SK-N-SH treated with all-trans-retinoic acid at 6 μM for 48 hours (cell line): ENCODE results near the gene LRGUK.

ENCODE experiments used
- ATAC-seq: fragments of 200-7000 bp; cut with Tn5 transposase; 3 replicates; pipeline ENCODE4 v1.9.1; 2020; ENCODE audit warnings: mild to moderate bottlenecking, moderate library complexity
- ARNTL ChIP-seq: fragments of 450-650 bp; formaldehyde crosslinking; IDR thresholded peaks from 2 replicates; pipeline ENCODE4 v1.5.0; 2020; ENCODE audit warnings: low read depth, mild to moderate bottlenecking, moderate library complexity, borderline replicate concordance
- BACH2 ChIP-seq: fragments of 250-450 bp; sonication (Bioruptor Pico); IDR thresholded peaks from 2 replicates; pipeline ENCODE4 v1.9.0; 2021; ENCODE audit warnings: mild to moderate bottlenecking, borderline replicate concordance
- CSRNP3 ChIP-seq: fragments of 250-450 bp; sonication (Bioruptor Pico); IDR thresholded peaks from 2 replicates; pipeline ENCODE4 v1.5.1; 2021; ENCODE audit warnings: mild to moderate bottlenecking, moderate library complexity
- ESRRG ChIP-seq: fragments of 250-450 bp; sonication (Bioruptor Pico); IDR thresholded peaks from 2 replicates; pipeline ENCODE4 v1.6.1; 2021; ENCODE audit warnings: mild to moderate bottlenecking
- GLIS3 ChIP-seq: fragments of 250-450 bp; sonication (Bioruptor Pico); IDR thresholded peaks from 2 replicates; pipeline ENCODE4 v1.5.0; 2020; ENCODE audit warnings: mild to moderate bottlenecking, moderate library complexity
- ISL1 ChIP-seq: fragments of 250-450 bp; sonication (Bioruptor Pico); IDR thresholded peaks from 2 replicates; pipeline ENCODE4 v2.1.2; 2022; ENCODE audit warnings: mild to moderate bottlenecking, moderate library complexity
- OSR1 ChIP-seq: fragments of 250-450 bp; sonication (Bioruptor Pico); IDR thresholded peaks from 2 replicates; pipeline ENCODE4 v1.8.0; 2022; ENCODE audit warnings: moderate library complexity, mild to moderate bottlenecking, inconsistent platforms
- POU6F1 ChIP-seq: fragments of 250-450 bp; sonication (Bioruptor Pico); IDR thresholded peaks from 2 replicates; pipeline ENCODE4 v1.8.0; 2021; ENCODE audit warnings: low read depth, mild to moderate bottlenecking, moderate library complexity, borderline replicate concordance
- RARB ChIP-seq: fragments of 250-450 bp; sonication (Bioruptor Pico); IDR thresholded peaks from 2 replicates; pipeline ENCODE4 v1.8.0; 2021; ENCODE audit warnings: mild to moderate bottlenecking, moderate library complexity
- SNAI2 ChIP-seq: fragments of 250-450 bp; sonication (Bioruptor Pico); IDR thresholded peaks from 2 replicates; pipeline ENCODE4 v1.5.0; 2020; ENCODE audit warnings: mild to moderate bottlenecking, moderate library complexity
- TCF4 ChIP-seq: fragments of 250-450 bp; sonication (Bioruptor Pico); IDR thresholded peaks from 2 replicates; pipeline ENCODE4 v1.8.0; 2021; ENCODE audit warnings: mild to moderate bottlenecking, moderate library complexity, borderline replicate concordance
- TOX ChIP-seq: fragments of 250-450 bp; sonication (Bioruptor Pico); IDR thresholded peaks from 2 replicates; pipeline ENCODE4 v1.8.0; 2021; ENCODE audit warnings: mild to moderate bottlenecking, moderate library complexity, borderline replicate concordance
- TSHZ2 ChIP-seq: fragments of 250-450 bp; sonication (Bioruptor Pico); IDR thresholded peaks from 2 replicates; pipeline ENCODE4 v1.5.0; 2020; ENCODE audit warnings: mild to moderate bottlenecking, moderate library complexity
- ZFP3 ChIP-seq: fragments of 250-450 bp; sonication (Bioruptor Pico); IDR thresholded peaks from 2 replicates; pipeline ENCODE4 v1.5.0; 2020; ENCODE audit warnings: mild to moderate bottlenecking, moderate library complexity
- ZFP30 ChIP-seq: fragments of 450-650 bp; formaldehyde crosslinking; IDR thresholded peaks from 2 replicates; pipeline ENCODE4 v1.5.0; 2022; ENCODE audit warnings: mild to moderate bottlenecking, moderate library complexity
- ZNF565 ChIP-seq: fragments of 450-650 bp; formaldehyde crosslinking; conservative IDR thresholded peaks from 2 replicates; pipeline ENCODE4 v1.5.0; 2020; ENCODE audit warnings: low read depth, mild to moderate bottlenecking, moderate library complexity
- ZNF8 ChIP-seq: fragments of 450-650 bp; formaldehyde crosslinking; IDR thresholded peaks from 2 replicates; pipeline ENCODE4 v1.5.0; 2020; ENCODE audit warnings: mild to moderate bottlenecking, moderate library complexity
- TF ChIP-seq, protein P1 (sequence below): fragments of 250-450 bp; sonication (Bioruptor Pico); IDR thresholded peaks from 2 replicates; pipeline ENCODE4 v1.8.0; 2020; ENCODE audit warnings: mild to moderate bottlenecking, moderate library complexity, borderline replicate concordance
- TF ChIP-seq, protein P2 (sequence below): fragments of 250-450 bp; sonication (Bioruptor Pico); IDR thresholded peaks from 2 replicates; pipeline ENCODE4 v1.5.1; 2020; ENCODE audit warnings: low read depth, mild to moderate bottlenecking, moderate library complexity

The LRGUK gene

GRCh38 chr7:134186801-134187200 is 59.7 kb downstream of the LRGUK start:
- no peak for TF ChIP-seq ARNTL (CRISPR knock-in tag)
- TF ChIP-seq ISL1 (CRISPR knock-in tag), result no peak
- no peak for TF ChIP-seq CSRNP3 (CRISPR knock-in tag)
- TF ChIP-seq RARB, result no peak
- TF ChIP-seq ESRRG (CRISPR knock-in tag), result no peak
- no peak for TF ChIP-seq SNAI2 (CRISPR knock-in tag)
- TF ChIP-seq OSR1 (CRISPR knock-in tag), result no peak
- no peak for TF ChIP-seq POU6F1 (CRISPR knock-in tag)
- no peak for TF ChIP-seq TSHZ2 (CRISPR knock-in tag)
- no peak for TF ChIP-seq ZNF8 (CRISPR knock-in tag)
- no peak for TF ChIP-seq ZFP30 (CRISPR knock-in tag)
- TF ChIP-seq, protein P1, sequence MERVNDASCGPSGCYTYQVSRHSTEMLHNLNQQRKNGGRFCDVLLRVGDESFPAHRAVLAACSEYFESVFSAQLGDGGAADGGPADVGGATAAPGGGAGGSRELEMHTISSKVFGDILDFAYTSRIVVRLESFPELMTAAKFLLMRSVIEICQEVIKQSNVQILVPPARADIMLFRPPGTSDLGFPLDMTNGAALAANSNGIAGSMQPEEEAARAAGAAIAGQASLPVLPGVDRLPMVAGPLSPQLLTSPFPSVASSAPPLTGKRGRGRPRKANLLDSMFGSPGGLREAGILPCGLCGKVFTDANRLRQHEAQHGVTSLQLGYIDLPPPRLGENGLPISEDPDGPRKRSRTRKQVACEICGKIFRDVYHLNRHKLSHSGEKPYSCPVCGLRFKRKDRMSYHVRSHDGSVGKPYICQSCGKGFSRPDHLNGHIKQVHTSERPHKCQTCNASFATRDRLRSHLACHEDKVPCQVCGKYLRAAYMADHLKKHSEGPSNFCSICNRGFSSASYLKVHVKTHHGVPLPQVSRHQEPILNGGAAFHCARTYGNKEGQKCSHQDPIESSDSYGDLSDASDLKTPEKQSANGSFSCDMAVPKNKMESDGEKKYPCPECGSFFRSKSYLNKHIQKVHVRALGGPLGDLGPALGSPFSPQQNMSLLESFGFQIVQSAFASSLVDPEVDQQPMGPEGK (CRISPR knock-in tag), result no peak
- TF ChIP-seq TCF4 (CRISPR knock-in tag), result no peak
- TF ChIP-seq ZFP3 (CRISPR knock-in tag), result no peak
- no peak for TF ChIP-seq BACH2 (CRISPR knock-in tag)
- TF ChIP-seq TOX (CRISPR knock-in tag), result no peak
- ATAC-seq, result no peak

GRCh38 chr7:134187893-134188292 is 60.8 kb downstream of the LRGUK start:
- ATAC-seq, result no peak
- TF ChIP-seq ZFP3 (CRISPR knock-in tag) (no peak), CSRNP3 (CRISPR knock-in tag) (no peak), ZNF8 (CRISPR knock-in tag) (no peak), GLIS3 (no peak), ZNF565 (CRISPR knock-in tag) (no peak), TSHZ2 (CRISPR knock-in tag) (no peak), ARNTL (CRISPR knock-in tag) (no peak), ESRRG (CRISPR knock-in tag) (no peak)
- TF ChIP-seq, protein P1 (CRISPR knock-in tag), result no peak
- TF ChIP-seq, protein P2, sequence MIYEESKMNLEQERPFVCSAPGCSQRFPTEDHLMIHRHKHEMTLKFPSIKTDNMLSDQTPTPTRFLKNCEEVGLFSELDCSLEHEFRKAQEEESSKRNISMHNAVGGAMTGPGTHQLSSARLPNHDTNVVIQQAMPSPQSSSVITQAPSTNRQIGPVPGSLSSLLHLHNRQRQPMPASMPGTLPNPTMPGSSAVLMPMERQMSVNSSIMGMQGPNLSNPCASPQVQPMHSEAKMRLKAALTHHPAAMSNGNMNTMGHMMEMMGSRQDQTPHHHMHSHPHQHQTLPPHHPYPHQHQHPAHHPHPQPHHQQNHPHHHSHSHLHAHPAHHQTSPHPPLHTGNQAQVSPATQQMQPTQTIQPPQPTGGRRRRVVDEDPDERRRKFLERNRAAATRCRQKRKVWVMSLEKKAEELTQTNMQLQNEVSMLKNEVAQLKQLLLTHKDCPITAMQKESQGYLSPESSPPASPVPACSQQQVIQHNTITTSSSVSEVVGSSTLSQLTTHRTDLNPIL (CRISPR knock-in tag), result no peak
- TF ChIP-seq, all 23 proteins: peak for 0
